ENCODE data around the gene MAN1A2. TPM values are rescaled to one million over a fixed set of nuclear protein-coding genes. Genes with fewer than 3 reads are reported as not detected.

The MAN1A2 gene
- total RNA-seq, 1 donor from 2014 or later: 23.1 TPM

- DNase-seq (ENCODE audit: low read depth): no peak
- H3K4me3 ChIP-seq (ENCODE audit: low read depth, low read length): no peak overlapping the region
- TF ChIP-seq, protein P1, sequence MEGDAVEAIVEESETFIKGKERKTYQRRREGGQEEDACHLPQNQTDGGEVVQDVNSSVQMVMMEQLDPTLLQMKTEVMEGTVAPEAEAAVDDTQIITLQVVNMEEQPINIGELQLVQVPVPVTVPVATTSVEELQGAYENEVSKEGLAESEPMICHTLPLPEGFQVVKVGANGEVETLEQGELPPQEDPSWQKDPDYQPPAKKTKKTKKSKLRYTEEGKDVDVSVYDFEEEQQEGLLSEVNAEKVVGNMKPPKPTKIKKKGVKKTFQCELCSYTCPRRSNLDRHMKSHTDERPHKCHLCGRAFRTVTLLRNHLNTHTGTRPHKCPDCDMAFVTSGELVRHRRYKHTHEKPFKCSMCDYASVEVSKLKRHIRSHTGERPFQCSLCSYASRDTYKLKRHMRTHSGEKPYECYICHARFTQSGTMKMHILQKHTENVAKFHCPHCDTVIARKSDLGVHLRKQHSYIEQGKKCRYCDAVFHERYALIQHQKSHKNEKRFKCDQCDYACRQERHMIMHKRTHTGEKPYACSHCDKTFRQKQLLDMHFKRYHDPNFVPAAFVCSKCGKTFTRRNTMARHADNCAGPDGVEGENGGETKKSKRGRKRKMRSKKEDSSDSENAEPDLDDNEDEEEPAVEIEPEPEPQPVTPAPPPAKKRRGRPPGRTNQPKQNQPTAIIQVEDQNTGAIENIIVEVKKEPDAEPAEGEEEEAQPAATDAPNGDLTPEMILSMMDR (conservative IDR thresholded peaks at IDR 0.05; ENCODE audit: low read depth, low read length): no peak
Measured at GRCh38 chr1:117389284-117389683, 22.0 kb downstream of the MAN1A2 start.

GRCh38 chr1:117389779-117390178 is 22.5 kb downstream of the MAN1A2 start:
- TF ChIP-seq, protein P1 (conservative IDR thresholded peaks at IDR 0.05; ENCODE audit: low read depth, low read length): no peak
- H3K4me3 ChIP-seq (ENCODE audit: low read depth, low read length): no peak overlapping the region
- DNase-seq (ENCODE audit: low read depth): no peak

DNA sequence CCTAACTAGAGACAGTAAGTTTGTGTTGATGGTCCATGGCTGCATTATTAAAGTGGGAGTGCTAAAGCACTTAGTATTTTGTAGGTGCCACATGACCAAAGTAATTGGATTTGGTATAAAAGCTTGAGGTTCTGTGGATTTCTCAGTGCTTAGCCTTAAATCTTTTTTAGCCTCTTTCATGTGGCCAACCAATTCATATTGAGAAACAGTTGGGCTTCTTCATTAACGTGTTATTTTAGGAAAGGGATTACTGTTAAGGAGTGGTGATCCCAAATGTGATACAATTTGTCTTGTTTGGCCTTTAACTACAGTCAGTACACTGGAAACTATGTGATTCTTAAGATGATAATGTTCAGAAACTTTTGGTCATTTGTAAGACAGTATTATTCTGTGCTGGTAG is 25.5 kb downstream of the MAN1A2 start:
- no peak for DNase-seq (ENCODE audit: low read depth)
- H3K4me3 ChIP-seq (ENCODE audit: low read depth, low read length): no peak overlapping the region
- TF ChIP-seq, protein P1 (conservative IDR thresholded peaks at IDR 0.05; ENCODE audit: low read depth, low read length): no peak

DNA sequence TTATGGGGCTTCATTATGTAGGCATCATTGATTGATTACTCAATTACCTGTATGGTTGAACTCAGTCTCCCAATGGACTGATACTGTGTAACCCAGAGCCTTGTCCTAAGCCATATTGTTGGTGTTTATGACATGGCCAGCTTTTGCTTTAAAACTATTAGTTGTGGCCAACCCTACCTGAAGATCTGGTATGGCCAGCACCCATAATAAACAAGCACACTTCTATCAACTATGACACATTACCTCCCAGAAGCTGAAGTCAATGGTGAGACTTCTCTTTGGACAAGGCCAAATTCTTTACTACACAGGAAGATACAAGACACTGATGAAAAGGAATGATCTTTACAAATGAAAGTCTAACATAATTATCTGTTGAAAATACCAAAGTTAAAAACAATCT is 28.8 kb downstream of the MAN1A2 start:
- TF ChIP-seq, protein P1 (conservative IDR thresholded peaks at IDR 0.05; ENCODE audit: low read depth, low read length): no peak
- DNase-seq (ENCODE audit: low read depth): no peak
- H3K4me3 ChIP-seq (ENCODE audit: low read depth, low read length): no peak overlapping the region

DNA sequence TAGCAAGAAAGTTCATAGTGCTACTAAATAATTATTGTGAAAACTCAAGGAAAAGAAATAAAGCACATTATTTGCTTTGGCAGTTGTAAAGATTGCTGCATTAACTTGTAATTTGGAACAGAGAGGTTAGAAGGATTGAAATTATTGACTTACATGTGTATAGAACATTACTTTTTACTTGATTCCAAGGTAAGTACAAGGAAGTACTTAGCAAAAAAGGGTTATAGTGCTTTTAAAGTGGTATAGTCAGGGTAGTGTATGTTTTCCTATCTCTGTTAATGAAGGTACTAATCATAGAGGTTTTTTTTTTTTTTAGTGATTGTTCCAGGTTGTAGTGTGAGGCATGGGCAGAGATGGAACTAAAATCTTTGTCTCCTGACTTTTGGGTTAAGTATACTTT is 29.4 kb downstream of the MAN1A2 start:
- DNase-seq (ENCODE audit: low read depth): no peak
- no peak overlapping the region for H3K4me3 ChIP-seq (ENCODE audit: low read depth, low read length)
- TF ChIP-seq, protein P1 (conservative IDR thresholded peaks at IDR 0.05; ENCODE audit: low read depth, low read length): no peak

GRCh38 chr1:117398957-117399356 is 31.7 kb downstream of the MAN1A2 start:
- TF ChIP-seq, protein P1 (conservative IDR thresholded peaks at IDR 0.05; ENCODE audit: low read depth, low read length): no peak
- H3K4me3 ChIP-seq (ENCODE audit: low read depth, low read length): no peak overlapping the region
- DNase-seq (ENCODE audit: low read depth): no peak

DNA sequence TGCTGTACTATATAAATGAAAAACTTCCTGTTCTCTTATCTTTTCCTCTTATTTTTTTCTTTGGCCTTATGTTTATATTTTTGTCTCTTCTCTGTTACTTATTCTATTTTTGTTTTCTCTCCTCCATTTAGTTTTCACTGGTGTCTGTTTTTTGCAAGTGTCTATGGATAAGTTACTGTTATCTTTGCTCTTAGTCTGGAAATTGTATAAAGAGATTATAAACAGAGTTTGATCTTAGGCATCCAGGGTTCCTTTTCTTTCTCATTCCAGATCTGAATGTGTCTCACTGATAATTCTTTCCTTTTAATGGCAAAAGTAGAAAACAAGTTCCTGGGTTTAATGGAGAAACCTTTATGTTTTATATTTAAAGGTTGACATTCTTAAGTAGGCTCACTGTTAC is 34.5 kb downstream of the MAN1A2 start:
- no peak overlapping the region for H3K4me3 ChIP-seq (ENCODE audit: low read depth, low read length)
- TF ChIP-seq, protein P1 (conservative IDR thresholded peaks at IDR 0.05; ENCODE audit: low read depth, low read length): no peak
- DNase-seq (ENCODE audit: low read depth): no peak
